Measurements from ENCODE around the gene HABP4.

DNA sequence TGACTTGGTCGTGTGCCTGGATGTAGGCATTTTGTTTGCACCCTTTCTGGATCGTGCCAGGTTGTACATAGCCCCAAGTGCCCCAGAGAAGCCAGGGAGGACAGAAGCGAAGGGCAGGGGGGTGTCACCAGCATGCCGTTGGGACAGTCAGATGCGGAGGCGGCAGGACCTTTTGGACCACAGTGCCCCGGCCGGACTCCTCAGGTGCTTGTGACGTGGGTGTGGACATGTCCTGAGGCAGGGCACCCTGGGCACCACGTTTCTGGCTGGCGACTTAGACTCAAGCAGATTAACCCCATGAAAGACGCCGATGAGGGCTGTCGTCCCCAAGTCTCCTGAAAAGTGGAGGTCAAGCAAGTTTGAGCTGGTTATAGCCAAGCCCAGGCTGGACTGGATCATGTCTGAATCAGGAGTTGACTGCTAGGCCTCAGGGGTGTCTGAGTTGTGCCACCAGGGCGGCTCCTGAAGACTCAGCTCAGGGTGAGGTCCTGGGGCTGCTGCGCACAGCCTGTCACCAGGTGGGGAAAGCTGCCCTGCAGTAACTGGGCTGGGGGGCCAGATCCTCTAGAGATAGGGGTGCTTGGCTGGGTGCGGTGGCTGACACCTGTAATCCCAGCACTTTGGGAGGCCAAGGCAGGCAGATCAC, 42.0 kb downstream of the HABP4 start:
- TF ChIP-seq CTCF (IDR thresholded peaks at IDR 0.05) = no peak
- TF ChIP-seq POLR2A (IDR thresholded peaks at IDR 0.05) = no peak
